Osteoblast (primary cell): ENCODE data around the gene CYP2A6. TPM values are rescaled to one million over a fixed set of nuclear protein-coding genes. Genes with fewer than 3 reads are reported as not detected.
A peak's percentile ranks its signal among the peaks of the same experiment; 100 is the strongest.
"Not testable (repeated sequence)": the region's sequence is repeated elsewhere in the genome, so short reads cannot be mapped to it uniquely, and the experiment has no call there.

ENCODE experiments used
- DNase-seq: peaks from one replicate; pipeline ENCODE4 v3.0.0; 2011; ENCODE audit warnings: low spot score, mixed read lengths; ENCODE audit not compliant: insufficient read length; ENCODE audit errors: missing footprints
- H2AFZ ChIP-seq: 2 replicates; pipeline ENCODE4 v1.6.0; 2011; ENCODE audit warnings: mild to moderate bottlenecking, low read length
- H3K27ac ChIP-seq: 2 replicates; pipeline ENCODE4 v1.5.1; 2011; ENCODE audit warnings: mild to moderate bottlenecking, low read depth, low read length, moderate library complexity
- H3K27me3 ChIP-seq: 2 replicates; pipeline ENCODE4 v1.6.0; 2012; ENCODE audit warnings: mild to moderate bottlenecking, control low read depth, inconsistent platforms, low read length, moderate library complexity; ENCODE audit not compliant: insufficient read depth
- H3K36me3 ChIP-seq: 2 replicates; pipeline ENCODE4 v1.5.1; 2011; ENCODE audit warnings: mild to moderate bottlenecking, low read length, control low read depth, moderate library complexity; ENCODE audit not compliant: insufficient read depth
- H3K4me1 ChIP-seq: 2 replicates; pipeline ENCODE4 v1.5.1; 2011; ENCODE audit warnings: mild to moderate bottlenecking, low read length, control low read depth, moderate library complexity; ENCODE audit not compliant: insufficient read depth
- H3K4me2 ChIP-seq: 2 replicates; pipeline ENCODE4 v1.6.0; 2011; ENCODE audit warnings: mild to moderate bottlenecking, low read length; ENCODE audit not compliant: insufficient read depth
- H3K4me3 ChIP-seq: fragments of 200-600 bp; sonication (generic); 3 replicates; pipeline ENCODE4 v1.5.1; 2012; ENCODE audit warnings: mild to moderate bottlenecking, low read length, inconsistent platforms; ENCODE audit not compliant: insufficient read depth
- H3K79me2 ChIP-seq: 2 replicates; pipeline ENCODE4 v1.6.0; 2012; ENCODE audit warnings: mild to moderate bottlenecking, low read length, control low read depth, inconsistent platforms; ENCODE audit not compliant: insufficient read depth
- H3K9me3 ChIP-seq: 2 replicates; pipeline ENCODE4 v1.5.1; 2011; ENCODE audit warnings: low read depth, low read length, control low read depth
- H4K20me1 ChIP-seq: 2 replicates; pipeline ENCODE4 v1.6.0; 2012; ENCODE audit warnings: mild to moderate bottlenecking, low read length, control low read depth; ENCODE audit not compliant: insufficient read depth
- CTCF ChIP-seq: IDR thresholded peaks from 2 replicates; pipeline ENCODE4 v1.5.1; 2011; ENCODE audit warnings: mild to moderate bottlenecking, low read depth, low read length, moderate library complexity; ENCODE audit errors: extremely low read depth
- total RNA-seq: library from RNA; depleted of rRNA; stranded (reverse); fragments of >200 nt; gene quantifications from 2 replicates; pipeline ENCODE4 v1.2.3, GENCODE V29; 2012

The CYP2A6 gene
- total RNA-seq, 1 donor: not detected

GRCh38 chr19:40889366-40889765 is 39.1 kb upstream of the CYP2A6 start:
- Histone ChIP-seq H2AFZ (no peak overlapping the region), H3K27ac (no peak overlapping the region), H3K4me1 (no peaks in the 10 kb centered on the region), H3K36me3 (no peaks in the 10 kb centered on the region), H4K20me1 (no peaks in the 10 kb centered on the region), H3K4me2 (no peak overlapping the region), H3K9me3 (no peaks in the 10 kb centered on the region), H3K4me3 (no peak overlapping the region), H3K79me2 (no peaks in the 10 kb centered on the region), H3K27me3 (no peaks in the 10 kb centered on the region)
- DNase-seq: no peak
- no peak for TF ChIP-seq CTCF

GRCh38 chr19:40888191-40888590 is 37.9 kb upstream of the CYP2A6 start:
- Histone ChIP-seq H3K36me3 (no peaks in the 10 kb centered on the region), H3K27me3 (no peaks in the 10 kb centered on the region), H3K27ac (no peak overlapping the region), H3K79me2 (no peaks in the 10 kb centered on the region), H4K20me1 (no peaks in the 10 kb centered on the region), H3K4me1 (no peaks in the 10 kb centered on the region), H2AFZ (no peak overlapping the region), H3K4me2 (no peak overlapping the region), H3K9me3 (no peaks in the 10 kb centered on the region), H3K4me3 (no peak overlapping the region)
- DNase-seq: no peak
- TF ChIP-seq CTCF: no peak

GRCh38 chr19:40884187-40884931 is 34.1 kb upstream of the CYP2A6 start:
- not testable (repeated sequence) for H3K4me1 ChIP-seq, H3K4me2 ChIP-seq, H3K79me2 ChIP-seq, H3K9me3 ChIP-seq, H3K36me3 ChIP-seq, H3K4me3 ChIP-seq, H3K27ac ChIP-seq, H3K27me3 ChIP-seq, DNase-seq, H4K20me1 ChIP-seq, H2AFZ ChIP-seq

GRCh38 chr19:40882062-40882461 is 31.8 kb upstream of the CYP2A6 start, which contains the start of gene CYP2A7:
Gene CYP2A7 (minus strand): TSS chr19:40882231. CDS start chr19:40882210, 21 bp downstream.
- not testable (repeated sequence) for H3K36me3 ChIP-seq, H4K20me1 ChIP-seq, H3K4me2 ChIP-seq, H3K9me3 ChIP-seq, H3K27ac ChIP-seq, DNase-seq, H3K79me2 ChIP-seq, H3K4me1 ChIP-seq, H3K27me3 ChIP-seq, H3K4me3 ChIP-seq, H2AFZ ChIP-seq

GRCh38 chr19:40879349-40879748 is 29.1 kb upstream of the CYP2A6 start:
- H3K9me3 ChIP-seq, DNase-seq, H3K27ac ChIP-seq, H2AFZ ChIP-seq, H3K4me3 ChIP-seq, H3K36me3 ChIP-seq, H4K20me1 ChIP-seq, H3K4me2 ChIP-seq, H3K4me1 ChIP-seq, H3K27me3 ChIP-seq, H3K79me2 ChIP-seq: not testable (repeated sequence)

- not testable (repeated sequence) for H4K20me1 ChIP-seq, H3K36me3 ChIP-seq, H3K9me3 ChIP-seq, H3K79me2 ChIP-seq, H3K4me3 ChIP-seq, H3K4me1 ChIP-seq, H3K27ac ChIP-seq, H2AFZ ChIP-seq, H3K4me2 ChIP-seq, DNase-seq
- peaks cover 11% of the 10 kb centered on the region for H3K27me3 ChIP-seq
Measured at GRCh38 chr19:40875526-40875951, 25.3 kb upstream of the CYP2A6 start.

GRCh38 chr19:40874874-40875273 is 24.6 kb upstream of the CYP2A6 start:
- not testable (repeated sequence) for H3K4me2 ChIP-seq, H3K27ac ChIP-seq, H3K4me1 ChIP-seq, H2AFZ ChIP-seq, H3K9me3 ChIP-seq, H4K20me1 ChIP-seq, H3K4me3 ChIP-seq, H3K36me3 ChIP-seq, H3K79me2 ChIP-seq
- peaks cover 11% of the 10 kb centered on the region for H3K27me3 ChIP-seq
- DNase-seq: peak; percentile 8
